Gastroesophageal sphincter (tissue), 4 donors: ENCODE measurements around the gene TGFBR3L. TPM values are rescaled to one million over a fixed set of nuclear protein-coding genes. Genes with fewer than 3 reads are reported as not detected.

Experiments
- ATAC-seq: fragments of 150-250 bp; one replicate; pipeline ENCODE4 v1.9.1; 2016; ENCODE audit warnings: mild to moderate bottlenecking, moderate library complexity
- H3K27ac ChIP-seq, 4 donors: fragments of 200-600 bp; sonication (generic) in 3 of 4; 1 replicate in 3 of 4; 2 replicates in 1 of 4; pipeline ENCODE4 v1.5.1; 2016 to 2019
- H3K27me3 ChIP-seq: fragments of 200-600 bp; sonication (generic); one replicate; pipeline ENCODE4 v1.5.1; 2019
- H3K36me3 ChIP-seq, 2 donors: fragments of 200-600 bp; sonication (generic); one replicate each; pipeline ENCODE4 v1.5.1; 2019; ENCODE audit warnings: control low read depth in 1 of 2
- H3K4me1 ChIP-seq, 3 donors: fragments of 200-600 bp; sonication (generic); 1 replicate in 2 of 3; 2 replicates in 1 of 3; pipeline ENCODE4 v1.5.1; 2016 to 2019; ENCODE audit warnings: control low read depth in 2 of 3
- H3K4me3 ChIP-seq, 2 donors: fragments of 200-600 bp; sonication (generic); one replicate each; pipeline ENCODE4 v1.5.1; 2019; ENCODE audit warnings: mild to moderate bottlenecking in 1 of 2, moderate library complexity in 1 of 2
- H3K9me3 ChIP-seq, 3 donors: fragments of 200-600 bp; sonication (generic); one replicate each; pipeline ENCODE4 v1.5.1; 2017 to 2019; ENCODE audit warnings: control low read depth in 2 of 3
- CTCF ChIP-seq, 4 experiments: fragments of 200-600 bp in 2 of 4; fragments of 450-650 bp in 2 of 4; sonication (generic) in 1 of 4; IDR thresholded peaks; one replicate each; pipeline ENCODE4 v1.5.1; 2017 to 2019; ENCODE audit warnings: antibody characterized with exemption in 4 of 4, mild to moderate bottlenecking in 2 of 4, moderate library complexity in 2 of 4
- EP300 ChIP-seq: sonication (generic); formaldehyde crosslinking; IDR thresholded peaks from one replicate; pipeline ENCODE4 v1.6.1; 2017; ENCODE audit warnings: antibody characterized with exemption, mild to moderate bottlenecking
- POLR2A ChIP-seq, 2 donors: fragments of 450-650 bp; IDR thresholded peaks; one replicate each; pipeline ENCODE4 v1.6.1; 2017; ENCODE audit warnings: antibody characterized with exemption in 2 of 2, mild to moderate bottlenecking in 2 of 2, moderate library complexity in 1 of 2
- POLR2AphosphoS5 ChIP-seq: sonication (generic); formaldehyde crosslinking; IDR thresholded peaks from one replicate; pipeline ENCODE4 v1.6.1; 2017; ENCODE audit warnings: antibody characterized with exemption
- WGBS, 2 donors: methylation state at CpG; one replicate each; pipeline ENCODE4 v1.1.5; 2018; ENCODE audit warnings: low coverage in 1 of 2; 5-methylcytosine and 5-hydroxymethylcytosine counted together
- total RNA-seq, 4 donors: library from RNA; depleted of rRNA; stranded (reverse); fragments of >200 nt; gene quantifications; one replicate each; pipeline ENCODE4 v1.1.0, GENCODE V29; 2016

Gene TGFBR3L
- total RNA-seq, 4 donors from 2014 or later: 2.8 to 8.5 (median 5.4) TPM

- no peak for TF ChIP-seq CTCF (IDR thresholded peaks at IDR 0.05)
- TF ChIP-seq POLR2A (IDR thresholded peaks at IDR 0.05): no peak
- TF ChIP-seq POLR2AphosphoS5: no peak
- TF ChIP-seq EP300: no peak
These were observed 14.2 kb upstream of the TGFBR3L start for GRCh38 chr19:7900401-7900870.

DNA sequence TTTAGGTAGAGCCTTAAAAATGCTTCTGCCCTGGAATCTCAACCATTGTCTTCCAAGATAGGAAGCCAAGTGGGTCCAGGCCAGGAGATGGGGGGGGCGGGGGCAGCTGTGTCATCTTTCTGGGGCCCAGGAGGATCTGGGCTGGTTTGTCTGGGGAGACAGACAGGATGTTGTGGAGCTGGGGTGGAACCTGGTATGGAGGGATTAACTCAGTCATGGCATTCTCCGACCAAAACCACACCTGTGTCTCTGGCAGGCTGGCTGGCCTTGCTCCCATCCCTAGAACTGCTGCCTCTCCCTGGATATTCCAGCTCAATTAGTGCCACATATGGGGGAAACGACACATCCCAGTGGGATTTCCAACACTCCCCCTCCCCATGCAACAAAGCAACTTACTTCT, 13.7 kb upstream of the TGFBR3L start:
- H3K36me3 ChIP-seq: peaks cover 0 to 8% of the 10 kb centered on the region in 2 donors
- peaks cover 12% of the 10 kb centered on the region for H3K27me3 ChIP-seq
- H3K4me3 ChIP-seq: no peak overlapping the region
- peaks cover 4 to 27% (median 21%) of the 10 kb centered on the region in 3 donors for H3K4me1 ChIP-seq
- TF ChIP-seq POLR2AphosphoS5: no peak
- no peak for TF ChIP-seq EP300
- TF ChIP-seq POLR2A (IDR thresholded peaks at IDR 0.05): no peak
- TF ChIP-seq CTCF (IDR thresholded peaks at IDR 0.05): no peak
- no peak for ATAC-seq
- no peak overlapping the region for H3K27ac ChIP-seq
- 60% methylated on average over 1 of the region's 3 CpGs; no CpG with 5 or more reads in 1 of the 2 donors for WGBS, 2 donors
- H3K9me3 ChIP-seq: no peaks in the 10 kb centered on the region

More at GRCh38 chr19:7900401-7900870, 14.2 kb upstream of the TGFBR3L start:
- no peaks in the 10 kb centered on the region for H3K9me3 ChIP-seq
- no peak overlapping the region for H3K4me3 ChIP-seq
- peaks cover 4 to 22% (median 16%) of the 10 kb centered on the region in 3 donors for H3K4me1 ChIP-seq
- no peak for ATAC-seq
- H3K27ac ChIP-seq: no peak overlapping the region
- H3K36me3 ChIP-seq: peaks cover 0 to 3% of the 10 kb centered on the region in 2 donors
- H3K27me3 ChIP-seq: peaks cover 16% of the 10 kb centered on the region
- WGBS, 2 donors: 80% methylated on average over 1 of the region's 21 CpGs; no CpG with 5 or more reads in 1 of the 2 donors

DNA sequence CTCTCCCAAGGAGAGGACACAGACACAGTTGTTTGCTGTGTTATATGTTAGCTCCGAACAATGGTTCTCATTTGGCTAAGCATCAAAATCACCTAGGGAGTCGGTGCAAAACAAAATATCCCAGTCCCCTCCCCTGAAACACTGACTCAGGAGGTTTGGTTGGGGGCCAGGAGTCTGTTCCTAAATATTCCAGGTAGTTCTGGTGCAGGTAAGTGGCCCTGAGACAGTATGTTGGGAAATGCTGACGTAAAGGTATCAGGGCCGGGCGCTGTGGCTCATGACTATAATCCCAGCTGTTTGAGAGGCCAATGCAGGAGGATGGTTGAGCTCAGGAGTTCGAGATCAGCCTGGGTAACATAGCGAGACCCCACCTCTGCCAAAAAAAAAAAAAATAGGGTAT, 13.3 kb upstream of the TGFBR3L start:
- no peak for ATAC-seq
- 78 to 98% methylated on average over 2 to 5 of the region's 7 CpGs for WGBS, 2 donors
- H3K36me3 ChIP-seq: peaks cover 0 to 12% of the 10 kb centered on the region in 2 donors
- no peak overlapping the region for H3K4me3 ChIP-seq
- peaks cover 4 to 31% (median 24%) of the 10 kb centered on the region in 3 donors for H3K4me1 ChIP-seq
- no peak for TF ChIP-seq POLR2A (IDR thresholded peaks at IDR 0.05)
- no peak for TF ChIP-seq CTCF (IDR thresholded peaks at IDR 0.05)
- TF ChIP-seq POLR2AphosphoS5: no peak
- no peak for TF ChIP-seq EP300
- no peaks in the 10 kb centered on the region for H3K9me3 ChIP-seq
- H3K27me3 ChIP-seq: peaks cover 12% of the 10 kb centered on the region
- no peak overlapping the region for H3K27ac ChIP-seq

- no peak for ATAC-seq
- TF ChIP-seq POLR2AphosphoS5: no peak
These were observed 11.8 kb upstream of the TGFBR3L start for GRCh38 chr19:7902796-7903243.

DNA sequence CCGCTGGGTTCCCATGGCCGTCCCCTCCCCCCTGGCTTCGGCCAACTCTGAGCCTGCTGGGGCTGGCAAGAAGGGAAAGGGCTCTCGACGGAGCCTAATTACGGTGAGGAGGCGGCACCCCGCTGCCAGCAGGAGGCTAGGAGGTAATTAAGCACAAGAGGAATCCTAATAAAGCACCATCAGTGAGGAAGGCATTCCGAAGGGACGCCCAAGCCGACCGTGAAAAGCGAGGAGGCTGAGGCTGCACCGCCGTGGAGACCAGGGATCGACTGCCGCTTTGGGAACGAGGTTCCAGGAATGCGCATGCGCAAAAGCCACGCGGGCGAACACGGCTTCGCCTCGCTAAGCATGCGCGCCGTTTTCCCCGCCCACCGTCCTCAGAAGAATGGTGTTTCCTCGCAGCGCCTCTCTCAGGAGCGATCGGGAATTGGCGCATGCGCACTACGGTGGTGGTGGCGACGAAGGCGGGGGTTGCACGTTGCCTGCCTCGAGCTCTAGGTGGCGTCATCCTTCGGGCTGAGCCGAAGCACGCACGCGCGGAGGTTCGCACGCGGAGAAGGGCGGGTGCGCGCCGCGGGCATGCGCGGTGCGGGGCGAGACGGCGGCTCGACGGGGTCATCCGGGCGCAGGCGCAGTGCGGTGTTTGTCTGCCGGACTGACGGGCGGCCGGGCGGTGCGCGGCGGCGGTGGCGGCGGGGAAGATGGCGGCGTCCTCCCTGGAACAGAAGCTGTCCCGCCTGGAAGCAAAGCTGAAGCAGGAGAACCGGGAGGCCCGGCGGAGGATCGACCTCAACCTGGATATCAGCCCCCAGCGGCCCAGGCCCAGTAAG, 11.2 kb upstream of the TGFBR3L start, which contains the start of gene MAP2K7:
TSS of gene MAP2K7 (plus strand) at position 634 of the 830 bp plus-strand sequence. CDS start at position 702, 68 bp downstream.
- peaks cover 4 to 53% (median 32%) of the 10 kb centered on the region in 3 donors for H3K4me1 ChIP-seq
- TF ChIP-seq CTCF (IDR thresholded peaks at IDR 0.05) (peak in 3 of 4 experiments; percentile 41 to 76 (median 47)), EP300 (no peak), POLR2A (IDR thresholded peaks at IDR 0.05) (peak; percentile 78 to 83), POLR2AphosphoS5 (peak; percentile 77)
- H3K27ac ChIP-seq: peak within 1 kb of the TSS; percentile 59 to 94 (median 90)
- H3K9me3 ChIP-seq: no peaks in the 10 kb centered on the region
- peaks cover 12% of the 10 kb centered on the region for H3K27me3 ChIP-seq
- peak; percentile 94 for ATAC-seq
- 0% methylated on average over 14 of the region's 89 CpGs; no CpG with 5 or more reads in 1 of the 2 donors for WGBS, 2 donors
- peak within 1 kb of the TSS; percentile 91 to 95 for H3K4me3 ChIP-seq
- H3K36me3 ChIP-seq: peaks cover 0 to 32% of the 10 kb centered on the region in 2 donors

More at GRCh38 chr19:7902796-7903243, 11.8 kb upstream of the TGFBR3L start:
- H3K9me3 ChIP-seq: no peaks in the 10 kb centered on the region
- peaks cover 0 to 27% of the 10 kb centered on the region in 2 donors for H3K36me3 ChIP-seq
- 20% methylated on average over 1 of the region's 20 CpGs; no CpG with 5 or more reads in 1 of the 2 donors for WGBS, 2 donors
- H3K27me3 ChIP-seq: peaks cover 12% of the 10 kb centered on the region
- peak overlapping the region; percentile 30 to 95 for H3K4me3 ChIP-seq
- peaks cover 4 to 46% (median 32%) of the 10 kb centered on the region in 3 donors for H3K4me1 ChIP-seq
- peak overlapping the region; percentile 26 to 91 (median 86) for H3K27ac ChIP-seq
